Osteoblast (primary cell): ENCODE results near the gene ACAP1. TPM values are rescaled to one million over a fixed set of nuclear protein-coding genes. Genes with fewer than 3 reads are reported as not detected.

ENCODE experiments used
- DNase-seq: peaks from one replicate; pipeline ENCODE4 v3.0.0; 2011; ENCODE audit warnings: low spot score, mixed read lengths; ENCODE audit not compliant: insufficient read length; ENCODE audit errors: missing footprints
- H2AFZ ChIP-seq: 2 replicates; pipeline ENCODE4 v1.6.0; 2011; ENCODE audit warnings: mild to moderate bottlenecking, low read length
- H3K27ac ChIP-seq: 2 replicates; pipeline ENCODE4 v1.5.1; 2011; ENCODE audit warnings: mild to moderate bottlenecking, low read depth, low read length, moderate library complexity
- H3K27me3 ChIP-seq: 2 replicates; pipeline ENCODE4 v1.6.0; 2012; ENCODE audit warnings: mild to moderate bottlenecking, control low read depth, inconsistent platforms, low read length, moderate library complexity; ENCODE audit not compliant: insufficient read depth
- H3K36me3 ChIP-seq: 2 replicates; pipeline ENCODE4 v1.5.1; 2011; ENCODE audit warnings: mild to moderate bottlenecking, low read length, control low read depth, moderate library complexity; ENCODE audit not compliant: insufficient read depth
- H3K4me1 ChIP-seq: 2 replicates; pipeline ENCODE4 v1.5.1; 2011; ENCODE audit warnings: mild to moderate bottlenecking, low read length, control low read depth, moderate library complexity; ENCODE audit not compliant: insufficient read depth
- H3K4me2 ChIP-seq: 2 replicates; pipeline ENCODE4 v1.6.0; 2011; ENCODE audit warnings: mild to moderate bottlenecking, low read length; ENCODE audit not compliant: insufficient read depth
- H3K4me3 ChIP-seq: fragments of 200-600 bp; sonication (generic); 3 replicates; pipeline ENCODE4 v1.5.1; 2012; ENCODE audit warnings: mild to moderate bottlenecking, low read length, inconsistent platforms; ENCODE audit not compliant: insufficient read depth
- H3K79me2 ChIP-seq: 2 replicates; pipeline ENCODE4 v1.6.0; 2012; ENCODE audit warnings: mild to moderate bottlenecking, low read length, control low read depth, inconsistent platforms; ENCODE audit not compliant: insufficient read depth
- H3K9me3 ChIP-seq: 2 replicates; pipeline ENCODE4 v1.5.1; 2011; ENCODE audit warnings: low read depth, low read length, control low read depth
- H4K20me1 ChIP-seq: 2 replicates; pipeline ENCODE4 v1.6.0; 2012; ENCODE audit warnings: mild to moderate bottlenecking, low read length, control low read depth; ENCODE audit not compliant: insufficient read depth
- CTCF ChIP-seq: IDR thresholded peaks from 2 replicates; pipeline ENCODE4 v1.5.1; 2011; ENCODE audit warnings: mild to moderate bottlenecking, low read depth, low read length, moderate library complexity; ENCODE audit errors: extremely low read depth
- total RNA-seq: library from RNA; depleted of rRNA; stranded (reverse); fragments of >200 nt; gene quantifications from 2 replicates; pipeline ENCODE4 v1.2.3, GENCODE V29; 2012

ACAP1 gene
- 0.59 TPM in 1 of 2 replicates, not detected in the other for total RNA-seq

GRCh38 chr17:7336240-7337175 lies at the start of gene ACAP1:
ACAP1 (plus strand) TSS chr17:7336529; CDS start chr17:7336735, 206 bp downstream.
- peak; percentile 27 for DNase-seq
- no peak for TF ChIP-seq CTCF
- Histone ChIP-seq H3K9me3 (no peaks in the 10 kb centered on the region), H3K4me3 (no peak within 1 kb of the TSS), H3K4me1 (no peaks in the 10 kb centered on the region), H2AFZ (no peak within 1 kb of the TSS), H3K4me2 (no peak within 1 kb of the TSS), H3K27ac (no peak within 1 kb of the TSS), H3K27me3 (peaks cover 34% of the 10 kb centered on the region), H3K79me2 (no peaks in the 10 kb centered on the region), H4K20me1 (no peaks in the 10 kb centered on the region), H3K36me3 (no peaks in the 10 kb centered on the region)

- Histone ChIP-seq H3K4me2 (no peak overlapping the region), H3K79me2 (no peaks in the 10 kb centered on the region), H3K4me3 (no peak overlapping the region), H3K36me3 (no peaks in the 10 kb centered on the region), H3K27ac (no peak overlapping the region), H3K27me3 (peaks cover 57% of the 10 kb centered on the region), H3K9me3 (no peaks in the 10 kb centered on the region), H2AFZ (no peak overlapping the region), H4K20me1 (no peaks in the 10 kb centered on the region), H3K4me1 (no peaks in the 10 kb centered on the region)
- no peak for TF ChIP-seq CTCF
- DNase-seq = peak; percentile 77
Measured at GRCh38 chr17:7289256-7290032, 46.9 kb upstream of the ACAP1 start.

GRCh38 chr17:7290166-7290565 lies 46.2 kb upstream of the ACAP1 start:
- Histone ChIP-seq H3K4me2 (no peak overlapping the region), H4K20me1 (no peaks in the 10 kb centered on the region), H3K27me3 (peaks cover 59% of the 10 kb centered on the region), H3K36me3 (no peaks in the 10 kb centered on the region), H2AFZ (no peak overlapping the region), H3K4me3 (no peak overlapping the region), H3K9me3 (no peaks in the 10 kb centered on the region), H3K27ac (no peak overlapping the region), H3K4me1 (no peaks in the 10 kb centered on the region), H3K79me2 (no peaks in the 10 kb centered on the region)
- peak; percentile 29 for DNase-seq
- TF ChIP-seq CTCF = no peak

GRCh38 chr17:7290685-7291084 lies 45.6 kb upstream of the ACAP1 start:
- H2AFZ ChIP-seq = no peak overlapping the region
- H4K20me1 ChIP-seq = peaks cover 2% of the 10 kb centered on the region
- DNase-seq = peak; percentile 66
- no peak for TF ChIP-seq CTCF
- H3K4me3 ChIP-seq = no peak overlapping the region
- H3K27me3 ChIP-seq = peaks cover 57% of the 10 kb centered on the region
- H3K4me2 ChIP-seq = no peak overlapping the region
- H3K4me1 ChIP-seq = no peaks in the 10 kb centered on the region
- H3K9me3 ChIP-seq = no peaks in the 10 kb centered on the region
- no peaks in the 10 kb centered on the region for H3K79me2 ChIP-seq
- no peaks in the 10 kb centered on the region for H3K36me3 ChIP-seq
- no peak overlapping the region for H3K27ac ChIP-seq
